Natural killer cell (primary cell): ENCODE data around the gene VTCN1. TPM values are rescaled to one million over a fixed set of nuclear protein-coding genes. Genes with fewer than 3 reads are reported as not detected.
A peak's percentile ranks its signal among the peaks of the same experiment; 100 is the strongest.

ENCODE experiments used
- ATAC-seq, 3 donors: fragments of 150-1000 bp in 2 of 3; fragments of 200-7000 bp in 1 of 3; cut with Tn5 transposase; 1 replicate in 1 of 3; 2 replicates in 2 of 3; pipeline ENCODE4 v1.10.0; 2021; ENCODE audit warnings: mild to moderate bottlenecking in 2 of 3, moderate library complexity in 2 of 3
- DNase-seq, 2 donors: peaks; one replicate each; pipeline versions ENCODE4 v3.0.0 to v3.0.0-alpha.2; 2013 to 2021; ENCODE audit warnings: mixed read lengths in 1 of 2
- H3K27ac ChIP-seq: one replicate; pipeline ENCODE4 v1.5.1; 2013; ENCODE audit warnings: mild to moderate bottlenecking, low read length
- H3K27me3 ChIP-seq: one replicate; pipeline ENCODE4 v1.6.1; 2013; ENCODE audit warnings: low read length; ENCODE audit not compliant: control insufficient read depth, insufficient read depth
- H3K36me3 ChIP-seq: one replicate; pipeline ENCODE4 v1.6.1; 2013; ENCODE audit warnings: low read length; ENCODE audit not compliant: control insufficient read depth, insufficient read depth
- H3K4me1 ChIP-seq: one replicate; pipeline ENCODE4 v1.6.1; 2013; ENCODE audit warnings: low read length; ENCODE audit not compliant: control insufficient read depth, insufficient read depth
- H3K4me3 ChIP-seq: one replicate; pipeline ENCODE4 v1.5.1; 2013; ENCODE audit warnings: low read length
- H3K9me3 ChIP-seq: one replicate; pipeline ENCODE4 v1.6.1; 2013; ENCODE audit warnings: low read length; ENCODE audit not compliant: control insufficient read depth, insufficient read depth
- H3K27ac Mint-ChIP-seq, 2 donors: one replicate each; pipeline ENCODE4 v1.8.0; 2022; ENCODE audit warnings: mild to moderate bottlenecking in 2 of 2, mixed read lengths in 2 of 2, moderate library complexity in 1 of 2
- H3K27me3 Mint-ChIP-seq, 2 donors: one replicate each; pipeline ENCODE4 v1.8.0; 2022; ENCODE audit warnings: low read depth in 2 of 2, mixed read lengths in 2 of 2
- H3K36me3 Mint-ChIP-seq: one replicate; pipeline ENCODE4 v1.8.0; 2022; ENCODE audit warnings: mixed read lengths
- H3K4me1 Mint-ChIP-seq, 2 donors: one replicate each; pipeline ENCODE4 v1.8.0; 2022; ENCODE audit warnings: mixed read lengths in 2 of 2
- H3K4me3 Mint-ChIP-seq: one replicate; pipeline ENCODE4 v1.8.0; 2022; ENCODE audit warnings: mild to moderate bottlenecking, moderate library complexity, mixed read lengths
- H3K9me3 Mint-ChIP-seq, 2 donors: one replicate each; pipeline ENCODE4 v1.8.0; 2022; ENCODE audit warnings: mixed read lengths in 2 of 2
- CTCF ChIP-seq: fragments of 200-600 bp; IDR thresholded peaks from one replicate; pipeline ENCODE4 v1.8.0; 2022; ENCODE audit warnings: antibody characterized with exemption
- WGBS: methylation state at CpG from one replicate; pipeline ENCODE4 v1.1.7; 2013; ENCODE audit warnings: missing lambda C conversion rate; ENCODE audit not compliant: insufficient coverage; 5-methylcytosine and 5-hydroxymethylcytosine counted together
- intact Hi-C: fragments of 100-400 bp; cut with micrococcal nuclease; formaldehyde crosslinking; loops from one replicate; pipeline ENCODE4 v1.14.2; 2022
- total RNA-seq, 4 donors: library from RNA; stranded (reverse); fragments of 120-200 nt in 1 of 4; gene quantifications; one replicate each; pipeline versions ENCODE4 v1.2.3 to v1.2.4, GENCODE V29; 2013 to 2022

The VTCN1 gene
- total RNA-seq, 3 donors from 2014 or later (not counting 1 experiment from before 2014, with no cell fraction given), result not detected

- Mint-ChIP-seq H3K4me1 (peaks cover under 1 to 1% of the 10 kb centered on the region in 2 donors), H3K27ac (no peak overlapping the region), H3K36me3 (no peaks in the 10 kb centered on the region), H3K9me3 (no peaks in the 10 kb centered on the region), H3K27me3 (peaks cover 0 to 10% of the 10 kb centered on the region in 2 donors), H3K4me3 (no peak overlapping the region)
- DNase-seq (no peak), ATAC-seq (no peak)
- Histone ChIP-seq H3K4me3 (no peak overlapping the region), H3K4me1 (no peaks in the 10 kb centered on the region), H3K27ac (no peak overlapping the region), H3K9me3 (no peaks in the 10 kb centered on the region), H3K27me3 (no peaks in the 10 kb centered on the region), H3K36me3 (no peaks in the 10 kb centered on the region)
- no peak for TF ChIP-seq CTCF
- intact Hi-C loops, result loop anchor here (1.0 to 5.0 kb wide), 2 partner anchors 60 to 555 kb away; partner anchors contain the start of gene CD58
These were observed 82.9 kb downstream of the VTCN1 start for GRCh38 chr1:117127795-117128194.

- H3K4me1 ChIP-seq, result peaks cover 16% of the 10 kb centered on the region
- peaks cover 0 to 12% of the 10 kb centered on the region in 2 donors for H3K27me3 Mint-ChIP-seq
- H3K27me3 ChIP-seq, result no peaks in the 10 kb centered on the region
- H3K4me3 ChIP-seq, result no peak overlapping the region
- H3K9me3 Mint-ChIP-seq, result no peaks in the 10 kb centered on the region
- no peak for DNase-seq
- H3K27ac ChIP-seq, result no peak overlapping the region
- peaks cover 5 to 16% of the 10 kb centered on the region in 2 donors for H3K4me1 Mint-ChIP-seq
- H3K9me3 ChIP-seq, result no peaks in the 10 kb centered on the region
- intact Hi-C loops, result loop anchor here (5.0 kb wide), 2 partner anchors 402 to 552 kb away; partner anchors contain the start of gene CD58
- no peak overlapping the region for H3K4me3 Mint-ChIP-seq
- TF ChIP-seq CTCF, result no peak
- 71% methylated on average over 1 of the region's 1 CpG for WGBS
- no peak overlapping the region for H3K27ac Mint-ChIP-seq
- no peak for ATAC-seq
- no peaks in the 10 kb centered on the region for H3K36me3 Mint-ChIP-seq
- H3K36me3 ChIP-seq, result no peaks in the 10 kb centered on the region
These were observed 86.1 kb downstream of the VTCN1 start for GRCh38 chr1:117124661-117125060.

- 94% methylated on average over 2 of the region's 2 CpGs for WGBS
- Mint-ChIP-seq H3K27ac (no peak overlapping the region), H3K4me1 (peaks cover 5 to 16% of the 10 kb centered on the region in 2 donors), H3K36me3 (no peaks in the 10 kb centered on the region), H3K9me3 (no peaks in the 10 kb centered on the region), H3K4me3 (peak overlapping the region; percentile 61), H3K27me3 (peaks cover 0 to 11% of the 10 kb centered on the region in 2 donors)
- no peak for TF ChIP-seq CTCF
- H3K36me3 ChIP-seq, result no peaks in the 10 kb centered on the region
- no peak overlapping the region for H3K27ac ChIP-seq
- H3K9me3 ChIP-seq, result no peaks in the 10 kb centered on the region
- no peak overlapping the region for H3K4me3 ChIP-seq
- H3K4me1 ChIP-seq, result peaks cover 16% of the 10 kb centered on the region
- H3K27me3 ChIP-seq, result no peaks in the 10 kb centered on the region
- ATAC-seq (no peak), DNase-seq (no peak)
- intact Hi-C loops, result loop anchor here (5.0 kb wide), 1 partner anchor 401 kb away; no protein-coding TSS in a partner anchor
These were observed 87.5 kb downstream of the VTCN1 start for GRCh38 chr1:117123274-117123673.
